AG08396 (cell line): ENCODE measurements around the gene LEMD1.
A peak's percentile ranks its signal among the peaks of the same experiment; 100 is the strongest.

Experiments used
- DNase-seq: peaks from one replicate; pipeline ENCODE4 v3.0.0; 2012; ENCODE audit warnings: low spot score, mixed read lengths

Gene LEMD1

GRCh38 chr1:205354259-205355074, 67.4 kb downstream of the LEMD1 start:
- peak; percentile 45 for DNase-seq

DNA sequence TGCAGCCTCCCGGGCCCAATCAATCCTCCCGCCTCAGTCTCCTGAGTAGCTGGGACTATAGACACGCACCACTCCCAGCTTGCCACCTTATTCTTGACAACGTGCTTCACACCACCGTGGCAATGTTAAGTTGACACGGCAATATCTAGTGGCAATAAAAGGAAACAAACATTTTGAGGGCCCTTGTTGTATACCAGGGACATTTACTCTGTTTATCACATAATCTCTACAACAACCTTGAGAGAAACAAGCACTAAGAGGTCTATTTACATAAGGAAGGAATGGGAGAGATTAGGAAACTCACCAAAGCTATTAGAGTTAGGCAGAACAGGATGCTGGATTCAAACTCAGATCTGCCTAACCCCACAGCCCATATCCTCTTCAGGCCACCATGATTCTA, 68.2 kb downstream of the LEMD1 start:
- no peak for DNase-seq

GRCh38 chr1:205353191-205353590, 68.7 kb downstream of the LEMD1 start:
- no peak for DNase-seq

DNA sequence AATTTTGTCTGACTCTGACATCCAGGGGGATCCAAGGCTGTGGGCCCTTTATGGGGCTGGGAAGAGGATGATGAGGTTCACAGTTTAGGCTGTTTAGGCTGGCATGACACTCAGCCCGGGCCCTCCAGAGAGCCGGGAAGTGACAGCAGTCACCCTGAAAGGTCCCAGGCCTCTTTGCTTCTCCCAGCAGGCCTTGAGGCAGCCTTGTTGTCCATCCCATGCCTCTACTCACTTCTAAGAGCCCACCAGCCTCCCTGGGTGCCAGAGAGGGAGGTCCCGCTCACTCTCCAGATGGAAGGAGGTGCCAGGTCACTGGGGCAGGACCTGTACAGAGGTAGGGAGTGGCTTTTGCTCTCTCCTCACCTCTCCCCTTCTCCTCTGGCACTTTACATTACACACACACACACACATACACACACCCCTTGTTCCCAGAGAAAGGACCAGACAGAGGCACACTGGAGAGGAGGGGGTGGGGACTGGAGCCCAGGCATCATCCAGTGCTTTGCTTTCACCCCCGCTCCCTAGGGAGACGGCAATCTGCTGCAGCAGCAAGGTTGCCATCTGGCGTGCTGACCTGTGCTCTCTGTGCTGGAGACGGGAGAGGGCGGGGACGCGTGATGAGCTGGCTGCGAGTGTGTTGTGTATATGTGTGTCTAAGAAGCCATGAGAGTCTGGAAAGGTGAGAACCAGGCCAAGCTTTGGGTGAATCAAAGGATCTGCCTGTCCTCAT, 69.7 kb downstream of the LEMD1 start:
- DNase-seq, result no peak

DNA sequence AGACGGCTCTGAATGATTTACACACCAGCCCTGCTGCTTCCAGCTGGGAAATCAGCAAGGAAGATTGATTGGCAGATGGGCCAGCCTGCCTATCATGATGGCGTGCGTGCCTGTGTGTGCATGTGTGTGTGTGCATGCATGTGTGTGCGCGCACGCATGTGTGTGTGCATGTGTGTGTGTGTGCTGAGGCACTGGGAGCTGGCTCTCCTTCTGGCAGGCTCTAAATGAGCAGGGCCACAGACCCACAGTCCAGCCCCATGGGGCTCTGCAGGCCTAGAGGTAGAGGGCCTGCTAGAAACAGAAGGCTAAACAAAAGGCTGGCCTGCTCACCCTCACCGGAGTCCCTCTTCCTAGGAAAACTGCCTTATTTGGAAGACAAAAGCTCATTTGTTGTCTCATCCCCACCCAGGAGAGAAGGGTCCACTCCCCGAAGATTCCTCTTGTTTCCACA, 71.1 kb downstream of the LEMD1 start:
- no peak for DNase-seq

DNA sequence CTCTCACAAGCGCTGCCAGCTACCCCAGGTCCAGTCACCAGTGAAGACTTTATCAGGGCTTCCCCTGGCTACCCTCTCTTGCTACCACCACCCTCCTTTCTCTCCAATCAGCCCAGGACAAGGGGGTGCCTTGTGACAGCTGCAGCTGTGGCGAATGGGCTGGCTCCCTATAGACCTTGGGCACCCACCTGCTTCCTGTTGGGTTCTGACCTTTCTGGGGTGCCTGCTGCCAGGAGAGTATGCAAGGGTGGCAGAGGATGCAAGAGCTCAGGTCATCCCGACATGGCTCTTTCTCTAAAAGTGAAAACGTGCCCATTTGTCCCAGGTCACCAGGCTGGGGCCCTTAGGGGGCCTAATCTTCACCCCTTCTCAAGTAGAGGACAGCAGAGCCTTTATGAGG, 71.7 kb downstream of the LEMD1 start:
- no peak for DNase-seq

DNA sequence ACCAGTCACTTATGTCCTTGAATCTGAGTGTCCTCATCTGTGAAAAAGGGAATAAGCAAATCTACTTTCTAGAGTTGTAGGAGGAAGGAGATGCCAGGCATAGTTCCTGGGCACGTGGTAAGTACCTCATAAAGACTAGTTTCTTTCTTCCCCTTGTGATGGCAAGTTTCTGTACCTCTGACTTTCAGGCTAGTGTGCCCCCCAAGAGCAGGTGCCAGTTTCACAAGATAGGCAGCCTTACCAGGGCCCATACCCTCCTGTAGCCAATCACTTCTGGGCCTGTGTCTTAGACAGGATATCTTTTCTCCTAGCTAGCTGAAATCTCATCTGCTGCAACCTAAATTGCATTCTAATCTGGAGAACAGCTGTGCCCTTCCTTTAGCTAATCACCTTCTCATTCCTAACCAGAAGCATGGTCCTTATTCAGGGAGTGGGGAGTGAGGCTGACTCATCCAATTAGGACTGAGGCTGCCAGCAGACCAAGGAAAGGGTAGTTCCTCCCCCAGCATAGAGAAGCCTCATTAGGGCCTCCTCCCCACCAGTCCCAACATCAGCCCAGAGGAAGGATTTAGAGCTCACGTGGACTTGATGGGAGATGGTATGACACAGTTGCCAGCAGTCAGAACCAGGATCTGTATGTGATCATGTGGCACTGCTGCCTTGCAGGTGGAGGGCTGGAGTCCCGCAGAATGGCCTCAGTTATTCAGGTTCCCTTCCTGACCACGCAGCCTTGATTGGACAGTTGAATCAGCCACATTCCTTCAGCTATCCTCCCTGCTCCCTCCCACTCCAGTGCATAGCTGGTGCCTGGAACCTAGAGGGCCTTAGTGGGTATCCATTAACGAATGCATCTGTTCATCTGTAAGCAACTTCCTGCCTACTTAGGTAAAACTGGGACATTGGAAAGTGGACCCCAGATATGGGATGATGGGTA, 73.0 kb downstream of the LEMD1 start:
- DNase-seq, result no peak

GRCh38 chr1:205346956-205347574, 74.8 kb downstream of the LEMD1 start:
- no peak for DNase-seq

DNA sequence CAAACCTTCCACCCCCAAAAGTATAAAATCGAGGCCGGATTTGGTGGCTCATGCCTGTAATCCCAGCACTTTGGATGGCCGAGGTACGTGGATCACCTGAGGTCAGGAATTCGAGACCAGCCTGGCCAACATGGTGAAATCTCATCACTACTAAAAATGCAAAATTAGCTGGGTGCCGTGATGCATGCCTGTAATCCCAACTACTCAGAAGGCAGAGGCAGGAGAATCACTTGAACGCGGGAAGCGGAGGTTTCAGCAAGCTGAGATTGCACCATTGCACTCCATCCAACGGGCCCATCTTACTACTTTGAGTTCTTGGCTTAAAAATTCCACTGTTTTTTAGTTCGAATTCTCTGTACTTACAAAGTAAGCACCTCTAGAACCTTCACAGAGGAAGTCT, 76.1 kb downstream of the LEMD1 start:
- no peak for DNase-seq

- no peak for DNase-seq
Observed at GRCh38 chr1:205344066-205344928, 77.6 kb downstream of the LEMD1 start.

DNA sequence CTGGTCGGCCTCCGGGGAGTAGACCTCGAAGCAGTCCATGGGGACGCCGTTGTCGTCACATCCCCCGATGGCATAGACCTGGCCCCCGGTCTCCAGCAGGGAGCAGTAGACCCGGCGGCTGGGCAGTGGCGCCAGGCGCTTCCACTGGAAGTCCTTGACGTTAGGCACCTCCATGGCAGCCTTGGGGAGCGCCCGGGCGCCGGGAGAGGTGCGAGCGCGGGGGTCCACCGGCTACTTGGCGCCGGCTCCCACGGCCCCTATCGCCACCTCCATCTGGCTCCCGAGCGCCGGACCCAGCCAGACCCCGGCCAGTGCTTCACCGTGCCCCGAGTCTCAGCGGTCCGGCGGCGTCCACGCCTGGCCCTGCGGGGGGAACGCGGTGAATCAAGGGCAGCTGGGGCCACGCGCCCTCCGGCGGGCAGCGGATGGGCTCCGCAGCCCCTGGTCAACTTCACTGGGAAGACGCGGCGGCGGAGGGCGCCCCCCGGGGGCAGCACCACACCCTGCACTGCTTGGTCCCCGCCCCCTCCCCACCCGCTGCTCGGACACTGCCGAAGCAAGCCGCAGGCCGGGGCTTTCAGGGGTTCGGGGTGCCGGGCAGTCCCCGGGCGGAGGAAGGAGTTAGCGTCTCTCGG, 78.3 kb downstream of the LEMD1 start:
- DNase-seq, result no peak

DNA sequence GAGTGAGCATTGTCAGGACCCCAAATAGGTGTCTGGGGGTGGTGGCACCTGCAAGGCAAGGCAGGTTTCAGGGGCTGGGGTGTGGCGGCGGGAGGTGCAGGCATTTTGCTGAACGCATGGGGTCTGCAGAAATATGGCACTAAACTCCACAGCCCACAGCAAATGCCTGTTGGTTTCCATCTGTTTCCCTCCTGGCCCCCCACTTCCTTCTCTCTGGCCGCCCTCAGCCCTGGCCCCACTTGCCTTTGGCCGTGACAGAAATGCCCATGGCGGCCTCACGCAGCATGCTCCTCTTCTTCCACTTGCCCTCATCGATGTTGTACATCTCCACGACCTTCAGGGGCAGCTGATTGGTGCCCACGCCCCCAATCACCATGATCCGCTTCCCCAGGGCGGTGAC, 78.9 kb downstream of the LEMD1 start:
- DNase-seq, result no peak

GRCh38 chr1:205340676-205341075, 81.2 kb downstream of the LEMD1 start:
- DNase-seq, result no peak

DNA sequence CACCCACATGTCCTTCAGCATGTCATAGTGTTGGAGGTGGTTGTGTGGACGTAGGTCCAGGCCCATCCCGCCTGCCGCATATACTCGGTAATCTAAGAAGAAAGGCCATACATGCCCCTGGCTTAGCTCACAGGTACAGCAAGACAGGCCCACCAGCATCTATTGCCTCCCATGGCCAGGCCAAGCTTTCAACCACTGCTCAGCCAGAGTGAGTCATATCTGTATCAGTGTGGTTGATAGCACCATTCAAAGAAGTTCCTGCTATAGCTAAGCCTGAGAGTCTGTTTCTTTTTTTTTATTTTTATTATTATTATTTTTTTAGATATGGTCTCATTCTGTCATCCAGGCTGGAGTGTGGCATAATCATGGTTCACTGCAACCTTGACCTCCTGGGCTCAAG, 82.1 kb downstream of the LEMD1 start:
- no peak for DNase-seq

- no peak for DNase-seq
Observed at GRCh38 chr1:205339197-205339702, 82.6 kb downstream of the LEMD1 start.

GRCh38 chr1:205338011-205338410, 83.8 kb downstream of the LEMD1 start:
- no peak for DNase-seq

GRCh38 chr1:205337481-205337880, 84.4 kb downstream of the LEMD1 start:
- no peak for DNase-seq

DNA sequence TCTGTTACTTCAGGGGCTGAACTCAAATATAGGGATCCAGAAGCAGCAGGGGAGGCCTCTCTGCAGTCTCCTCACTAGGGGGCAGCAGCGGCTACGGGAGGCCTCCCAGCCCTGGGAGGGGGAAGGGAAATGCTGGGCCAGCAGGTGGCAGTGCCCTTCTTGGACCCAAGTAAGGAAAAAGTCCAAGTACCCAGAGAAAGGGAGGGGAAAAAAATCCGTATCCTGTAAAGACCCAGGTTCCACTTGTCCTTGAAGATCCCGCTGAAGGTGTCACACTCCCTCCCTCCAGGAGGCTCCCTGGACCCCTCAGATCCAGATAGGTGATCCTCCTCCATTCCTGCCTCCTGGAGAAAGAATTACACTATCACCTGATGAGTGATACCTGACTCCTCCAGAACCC, 86.2 kb downstream of the LEMD1 start:
- peak; percentile 86 for DNase-seq

- DNase-seq, result no peak
Observed at GRCh38 chr1:205332015-205332791, 89.7 kb downstream of the LEMD1 start.
